Heart left ventricle (tissue), 16 donors: Measurements from ENCODE around the gene NDUFAF8. TPM values are rescaled to one million over a fixed set of nuclear protein-coding genes. Genes with fewer than 3 reads are reported as not detected.
A peak's percentile ranks its signal among the peaks of the same experiment; 100 is the strongest.

ENCODE experiments used
- ATAC-seq, 4 donors: fragments of 200-7000 bp; cut with Tn5 transposase; one replicate each; pipeline ENCODE4 v1.9.1; 2020 to 2022; ENCODE audit warnings: moderate library complexity in 4 of 4, mild to moderate bottlenecking in 3 of 4, moderate number of reproducible peaks in 1 of 4
- DNase-seq, 5 donors: peaks; one replicate each; pipeline ENCODE4 v3.0.0-alpha.2; 2020
- H3K27ac ChIP-seq, 12 donors: fragments of 200-600 bp; sonication (generic) in 4 of 12; one replicate each; pipeline versions ENCODE4 v1.5.0 to v1.8.0; 2016 to 2022; ENCODE audit warnings: mild to moderate bottlenecking in 2 of 12
- H3K27me3 ChIP-seq, 9 donors: fragments of 200-600 bp; sonication (generic) in 2 of 9; one replicate each; pipeline versions ENCODE4 v1.5.1 to v1.8.0; 2016 to 2022; ENCODE audit warnings: mild to moderate bottlenecking in 3 of 9
- H3K36me3 ChIP-seq, 9 donors: fragments of 200-600 bp; sonication (generic) in 2 of 9; one replicate each; pipeline versions ENCODE4 v1.5.0 to v1.8.0; 2018 to 2022; ENCODE audit warnings: mild to moderate bottlenecking in 2 of 9
- H3K4me1 ChIP-seq, 12 donors: fragments of 200-600 bp; sonication (generic) in 4 of 12; one replicate each; pipeline versions ENCODE4 v1.5.0 to v1.8.0; 2016 to 2022; ENCODE audit warnings: mild to moderate bottlenecking in 3 of 12
- H3K4me3 ChIP-seq, 12 donors: fragments of 200-600 bp; sonication (generic) in 4 of 12; one replicate each; pipeline versions ENCODE4 v1.5.0 to v1.8.0; 2017 to 2022; ENCODE audit warnings: mild to moderate bottlenecking in 9 of 12, moderate library complexity in 4 of 12
- H3K9me3 ChIP-seq, 12 donors: fragments of 200-600 bp; sonication (generic) in 4 of 12; one replicate each; pipeline versions ENCODE4 v1.5.0 to v1.8.0; 2016 to 2022; ENCODE audit warnings: mild to moderate bottlenecking in 1 of 12
- POLR2A ChIP-seq, 2 donors: fragments of 450-650 bp; IDR thresholded peaks; one replicate each; pipeline ENCODE4 v1.6.1; 2017; ENCODE audit warnings: antibody characterized with exemption in 2 of 2, mild to moderate bottlenecking in 2 of 2, moderate library complexity in 2 of 2
- WGBS, 4 donors: extraction: QIAGEN DNeasy Blood & Tissue Kit in 2 of 4; methylation state at CpG; one replicate each; pipeline versions ENCODE4 v1.1.5 to v1.1.7; 2013 to 2018; 5-methylcytosine and 5-hydroxymethylcytosine counted together
- intact Hi-C, 10 donors: fragments of 100-400 bp; cut with DNase I; formaldehyde crosslinking; loops; one replicate each; pipeline versions ENCODE4 v1.11.1 to v1.14.2; 2022
- polyA plus RNA-seq, 2 donors: library from polyadenylated mRNA; stranded (reverse); fragments of 200-250 nt; gene quantifications; one replicate each; pipeline ENCODE4 v1.2.3, GENCODE V29; 2013
- total RNA-seq, 9 donors: library from RNA; depleted of rRNA in 2 of 9; stranded (reverse); fragments of >200 nt in 2 of 9; fragmentation: NEBNext Ultra II Directional in 3 of 9; extraction: Animal tissue kit (Norgen Biotek cat#: 25700) in 3 of 9; gene quantifications; one replicate each; pipeline versions ENCODE4 v1.1.0 to v1.2.4, GENCODE V29; 2016 to 2023
- TF ChIP-seq, protein P1 (sequence below), 12 donors: fragments of 200-600 bp; sonication (generic) in 4 of 12; IDR thresholded peaks; one replicate each; pipeline versions ENCODE4 v1.5.0 to v1.8.0; 2018 to 2022; ENCODE audit warnings: antibody characterized with exemption in 12 of 12, mild to moderate bottlenecking in 5 of 12
- donor health status: ischemic (EF 13 %, LVEDD 7.1; RV severe dilation, severe dysfunction).
- donor health status: healthy with polysubstance abuse.
- donor health status: DM: no; HTN: yes; CAD: no.
- donor health status: DM: no; HTN: no; CAD: no.
- donor health status: ischemic (EF 25% LVEDD 6.9; RV normal size, moderate dysfunction).
- donor health status: ischemic (EF 25% LVEDD 5.7; RV mildly dilated, moderate dysfunction).
- donor health status: healthy.
- donor health status: DM: yes; HTN: yes; CAD: no.
- donor health status: ischemic (EF 35%, LVEDD 5.7; RV mildly dilated, moderate dysfunction).
- donor health status: nonischemic (EF 11% LVEDD 7.7; RV severe dilation, severe dysfunction).
- donor health status: DM: yes; HTN: yes; CAD: no.
- donor health status: PGD.
- donor health status: ischemic (EF 29% LVEDD 5.4; RV normal size, mild dysfunction).
- donor health status: nonischemic (EF 23%, LVEDD 6.1; RV moderate dilation, normal function).

NDUFAF8 gene
- total and polyA plus RNA-seq, 11 donors, result 26.7 to 77.1 (median 50.2) TPM

DNA sequence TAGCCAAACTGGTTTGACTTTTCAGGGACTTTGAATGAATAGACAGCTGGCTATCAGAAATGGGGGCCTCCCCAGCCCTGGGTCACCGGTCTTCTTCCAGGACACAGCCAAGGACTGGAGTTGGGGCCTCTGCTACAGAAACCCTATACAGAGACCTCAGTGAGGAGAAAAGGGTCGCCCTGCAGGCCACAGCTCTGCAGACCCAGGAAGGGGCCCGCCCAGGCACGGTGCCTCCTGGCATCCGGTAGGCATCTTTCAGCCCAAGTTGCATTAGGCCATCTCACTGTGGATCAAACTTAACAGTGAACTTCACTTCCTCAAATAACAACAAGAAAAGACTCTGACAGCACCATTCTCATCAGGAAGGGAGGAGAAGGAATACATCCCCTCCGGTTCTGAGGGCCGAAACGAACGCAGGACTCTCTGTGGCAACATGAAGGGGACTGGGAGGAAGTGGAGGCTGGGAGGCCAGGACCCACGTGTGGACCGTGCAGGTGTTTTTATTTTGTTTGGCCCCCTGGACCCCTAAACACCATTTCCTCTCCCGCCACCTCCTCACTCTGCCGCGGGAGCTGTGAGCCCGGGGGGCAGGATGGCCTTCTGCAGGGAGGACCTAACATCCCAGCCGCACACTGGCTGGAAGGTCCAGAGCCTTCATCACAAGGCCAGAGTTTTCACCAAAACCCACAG, 48.8 kb downstream of the NDUFAF8 start:
- DNase-seq (peak in 1 of 5 donors; percentile 40), ATAC-seq (no peak)
- Histone ChIP-seq H3K36me3 (peaks cover 0 to 40% (median 13%) of the 10 kb centered on the region in 9 donors), H3K27me3 (no peaks in the 10 kb centered on the region), H3K9me3 (no peaks in the 10 kb centered on the region), H3K27ac (peak overlapping the region in 5 of 12 donors; percentile 9 to 94 (median 36)), H3K4me3 (no peak overlapping the region), H3K4me1 (peaks cover 4 to 80% (median 40%) of the 10 kb centered on the region in 12 donors)
- TF ChIP-seq, protein P1, sequence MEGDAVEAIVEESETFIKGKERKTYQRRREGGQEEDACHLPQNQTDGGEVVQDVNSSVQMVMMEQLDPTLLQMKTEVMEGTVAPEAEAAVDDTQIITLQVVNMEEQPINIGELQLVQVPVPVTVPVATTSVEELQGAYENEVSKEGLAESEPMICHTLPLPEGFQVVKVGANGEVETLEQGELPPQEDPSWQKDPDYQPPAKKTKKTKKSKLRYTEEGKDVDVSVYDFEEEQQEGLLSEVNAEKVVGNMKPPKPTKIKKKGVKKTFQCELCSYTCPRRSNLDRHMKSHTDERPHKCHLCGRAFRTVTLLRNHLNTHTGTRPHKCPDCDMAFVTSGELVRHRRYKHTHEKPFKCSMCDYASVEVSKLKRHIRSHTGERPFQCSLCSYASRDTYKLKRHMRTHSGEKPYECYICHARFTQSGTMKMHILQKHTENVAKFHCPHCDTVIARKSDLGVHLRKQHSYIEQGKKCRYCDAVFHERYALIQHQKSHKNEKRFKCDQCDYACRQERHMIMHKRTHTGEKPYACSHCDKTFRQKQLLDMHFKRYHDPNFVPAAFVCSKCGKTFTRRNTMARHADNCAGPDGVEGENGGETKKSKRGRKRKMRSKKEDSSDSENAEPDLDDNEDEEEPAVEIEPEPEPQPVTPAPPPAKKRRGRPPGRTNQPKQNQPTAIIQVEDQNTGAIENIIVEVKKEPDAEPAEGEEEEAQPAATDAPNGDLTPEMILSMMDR (IDR thresholded peaks at IDR 0.05), result no peak
- TF ChIP-seq POLR2A (IDR thresholded peaks at IDR 0.05), result no peak
- intact Hi-C loops, result no loop called here
- WGBS, 4 donors, result 72 to 78% (median 75%) methylated on average over 15 to 16 of the region's 16 CpGs

DNA sequence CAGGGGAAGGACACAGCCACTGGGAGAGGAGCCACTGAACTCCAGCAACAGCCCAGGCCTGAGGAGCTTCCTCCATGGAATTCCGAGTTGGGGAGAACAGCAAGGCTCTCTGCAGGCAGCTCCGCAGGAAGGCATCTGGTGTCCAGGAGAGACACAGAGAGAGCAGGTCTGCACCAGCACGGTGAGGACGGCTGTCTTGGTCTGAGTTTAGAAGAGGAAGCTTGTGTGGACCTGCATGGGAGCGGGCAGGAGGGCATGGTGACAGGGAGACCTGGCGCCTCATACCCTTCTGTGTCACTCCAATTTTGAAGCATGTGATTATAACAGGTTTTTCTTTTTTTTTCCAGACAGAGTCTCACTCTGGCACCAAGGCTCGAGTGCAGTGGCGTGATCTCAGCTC, 49.6 kb downstream of the NDUFAF8 start:
- ATAC-seq (no peak), DNase-seq (peak in 1 of 5 donors; percentile 40)
- Histone ChIP-seq H3K27ac (peak overlapping the region in 1 of 12 donors; percentile 94), H3K4me1 (peaks cover 4 to 88% (median 46%) of the 10 kb centered on the region in 12 donors), H3K4me3 (no peak overlapping the region), H3K27me3 (no peaks in the 10 kb centered on the region), H3K9me3 (no peaks in the 10 kb centered on the region), H3K36me3 (peaks cover 0 to 32% (median 13%) of the 10 kb centered on the region in 9 donors)
- intact Hi-C loops, result no loop called here
- 89 to 93% (median 92%) methylated on average over 8 of the region's 8 CpGs for WGBS, 4 donors
- TF ChIP-seq, protein P1 (IDR thresholded peaks at IDR 0.05), result no peak
- no peak for TF ChIP-seq POLR2A (IDR thresholded peaks at IDR 0.05)

DNA sequence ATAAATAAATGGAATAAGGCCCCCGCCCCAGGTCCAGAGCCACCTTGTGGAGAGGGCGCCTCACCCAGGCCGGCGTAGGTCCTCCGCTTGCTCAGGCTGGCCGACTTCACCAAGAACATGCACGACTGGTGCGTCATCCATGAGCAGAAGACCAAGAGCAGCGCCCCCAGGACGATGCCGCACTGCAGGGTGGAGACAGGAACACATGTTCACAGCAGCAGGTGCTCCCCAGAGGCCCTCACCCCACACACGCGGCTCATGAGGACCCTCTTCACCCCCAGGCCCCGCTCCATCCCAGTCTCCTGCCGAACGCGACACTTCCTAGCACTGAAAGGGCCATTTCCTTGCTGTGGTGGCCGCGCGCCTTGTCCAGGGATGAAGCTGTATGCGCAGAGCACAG, 50.5 kb downstream of the NDUFAF8 start:
- no peak overlapping the region for H3K27ac ChIP-seq
- peak in 1 of 5 donors; percentile 47 for DNase-seq
- H3K36me3 ChIP-seq, result peaks cover 0 to 29% (median 13%) of the 10 kb centered on the region in 9 donors
- H3K9me3 ChIP-seq, result no peaks in the 10 kb centered on the region
- 94 to 97% (median 96%) methylated on average over 21 of the region's 21 CpGs for WGBS, 4 donors
- H3K27me3 ChIP-seq, result no peaks in the 10 kb centered on the region
- TF ChIP-seq, protein P1 (IDR thresholded peaks at IDR 0.05), result no peak
- no peak for TF ChIP-seq POLR2A (IDR thresholded peaks at IDR 0.05)
- H3K4me1 ChIP-seq, result peaks cover 11 to 90% (median 51%) of the 10 kb centered on the region in 12 donors
- intact Hi-C loops, result loop anchor here in 9 of 10 donors (5.0 to 10.0 kb wide), 8 partner anchors 32 to 195 kb away; partner anchors contain the start of gene BAHCC1 (in 1 of the 9)
- no peak for ATAC-seq
- H3K4me3 ChIP-seq, result no peak overlapping the region

DNA sequence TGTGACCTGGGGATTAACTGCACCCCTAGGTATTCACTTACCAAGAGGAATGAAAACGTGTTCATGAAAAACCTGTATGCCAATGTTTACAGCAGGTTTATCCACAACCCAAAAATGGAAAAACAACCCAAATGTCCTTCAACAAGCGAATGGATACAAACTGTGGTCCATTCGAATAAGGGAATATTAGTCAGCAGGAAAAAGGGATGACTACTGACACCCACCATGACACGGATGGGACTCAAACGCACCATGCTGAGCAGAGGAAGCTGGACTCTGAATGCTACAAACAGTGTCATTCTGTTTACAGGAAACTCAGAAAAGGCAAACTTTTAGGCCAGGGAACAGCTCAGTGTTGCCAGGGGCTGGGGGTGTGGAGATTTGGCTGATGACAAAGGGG, 51.1 kb downstream of the NDUFAF8 start:
- TF ChIP-seq POLR2A (IDR thresholded peaks at IDR 0.05), result no peak
- TF ChIP-seq, protein P1 (IDR thresholded peaks at IDR 0.05), result no peak
- Histone ChIP-seq H3K9me3 (no peaks in the 10 kb centered on the region), H3K27ac (no peak overlapping the region), H3K27me3 (no peaks in the 10 kb centered on the region), H3K4me3 (no peak overlapping the region), H3K4me1 (peaks cover 11 to 83% (median 45%) of the 10 kb centered on the region in 12 donors), H3K36me3 (peaks cover 0 to 29% (median 13%) of the 10 kb centered on the region in 9 donors)
- DNase-seq (peak in 1 of 5 donors; percentile 9), ATAC-seq (no peak)
- WGBS, 4 donors, result 92 to 96% (median 95%) methylated on average over 5 of the region's 5 CpGs
- intact Hi-C loops, result loop anchor here in 9 of 10 donors (5.0 to 10.0 kb wide), 8 partner anchors 33 to 195 kb away; partner anchors contain the start of gene BAHCC1 (in 1 of the 9)
